Measurements from ENCODE around the gene USH2A.

DNA sequence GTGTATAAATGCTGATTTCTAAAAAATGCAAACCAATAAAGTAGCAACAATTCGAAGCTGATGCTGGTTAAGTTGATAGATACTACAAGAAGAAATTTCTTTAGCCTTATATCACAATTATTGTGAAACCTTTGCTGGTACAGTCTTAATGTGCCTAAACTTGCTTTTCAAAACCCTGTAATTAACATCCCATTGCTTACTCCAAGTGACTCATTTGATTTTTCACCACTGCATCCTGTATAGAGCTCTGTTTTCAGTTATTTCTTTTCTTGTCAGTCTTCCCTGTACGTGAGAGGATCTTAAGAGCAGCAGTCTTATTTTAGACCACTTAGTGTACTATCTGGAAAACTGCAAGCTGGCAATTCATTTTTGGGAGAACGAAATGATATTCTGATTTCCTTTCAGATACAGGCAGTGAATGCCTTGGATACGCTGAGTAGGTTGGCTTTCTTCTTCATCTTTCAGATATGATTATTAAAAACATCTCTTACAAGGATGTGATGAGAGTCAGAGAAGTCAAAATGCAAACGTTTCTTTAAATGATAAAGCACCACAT is 645.8 kb downstream of the USH2A start:
- no peak for TF ChIP-seq POLR2A (IDR thresholded peaks at IDR 0.05; ENCODE audit: low read length)
- no peak for TF ChIP-seq GATA1 (IDR thresholded peaks at IDR 0.05; ENCODE audit: low read depth, low read length)
